ENCODE measurements around the gene FHIT. TPM values are rescaled to one million over a fixed set of nuclear protein-coding genes. Genes with fewer than 3 reads are reported as not detected.
A peak's percentile ranks its signal among the peaks of the same experiment; 100 is the strongest.

Gene FHIT
- total and polyA plus RNA-seq, 4 donors, result 2.6 to 21.3 (median 8.7) TPM

DNA sequence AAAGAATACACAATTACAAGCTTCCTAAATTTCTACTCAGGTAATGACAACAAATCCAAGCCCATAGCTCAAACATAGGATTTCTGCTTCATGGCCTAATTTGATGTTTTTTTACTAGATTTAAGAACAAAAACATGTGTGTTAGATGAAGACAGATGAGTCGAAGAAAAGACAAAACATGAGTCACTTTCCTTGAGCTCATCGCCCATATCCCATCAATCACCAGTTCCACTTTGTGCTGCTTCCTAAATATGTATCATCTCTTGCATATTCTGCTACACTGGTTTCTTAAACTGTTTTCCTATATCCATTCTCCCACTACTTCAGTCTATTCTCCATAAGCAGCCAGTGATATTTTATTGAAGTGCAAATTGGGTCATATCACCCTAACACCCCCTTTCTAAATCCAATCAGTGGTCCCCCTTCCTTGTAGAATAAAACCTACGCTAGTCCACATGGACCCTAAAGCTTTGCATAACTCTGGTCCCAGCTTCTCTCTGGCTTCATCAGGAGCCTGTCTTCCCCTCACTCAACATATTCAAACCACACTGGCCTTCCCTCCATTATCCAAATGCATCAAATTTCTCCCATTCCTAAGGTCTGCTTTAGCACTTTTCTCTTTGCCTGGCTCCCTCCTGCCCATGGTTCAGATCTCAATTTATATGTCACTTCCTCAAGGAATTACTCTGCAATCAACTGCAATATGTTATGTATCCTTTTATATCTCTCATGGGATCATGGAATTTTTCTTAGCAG lies 1033.9 kb downstream of the FHIT start:
- Histone ChIP-seq H3K27me3 (ENCODE audit: control insufficient read depth in 3 of 3, insufficient read depth in 3 of 3, low read length in 2 of 3) (no peaks in the 10 kb centered on the region), H3K9me3 (ENCODE audit: control insufficient read depth in 4 of 4, insufficient read depth in 3 of 4, low read length in 3 of 4) (no peaks in the 10 kb centered on the region), H3K4me1 (ENCODE audit: control insufficient read depth in 5 of 5, insufficient read depth in 5 of 5, low read length in 5 of 5) (peaks cover 0 to 27% (median 4%) of the 10 kb centered on the region in 5 donors), H3K36me3 (ENCODE audit: control insufficient read depth in 4 of 4, insufficient read depth in 4 of 4, low read length in 4 of 4) (no peaks in the 10 kb centered on the region), H3K9ac (ENCODE audit: insufficient read depth in 1 of 2, low read length in 2 of 2) (no peak overlapping the region), H3K27ac (ENCODE audit: low read depth in 1 of 2, low read length in 1 of 2) (no peak overlapping the region), H3K4me3 (no peak overlapping the region)
- DNase-seq (no peak), ATAC-seq (ENCODE audit: insufficient read depth, low FRiP score) (peak; percentile 34)
- TF ChIP-seq, protein P1, sequence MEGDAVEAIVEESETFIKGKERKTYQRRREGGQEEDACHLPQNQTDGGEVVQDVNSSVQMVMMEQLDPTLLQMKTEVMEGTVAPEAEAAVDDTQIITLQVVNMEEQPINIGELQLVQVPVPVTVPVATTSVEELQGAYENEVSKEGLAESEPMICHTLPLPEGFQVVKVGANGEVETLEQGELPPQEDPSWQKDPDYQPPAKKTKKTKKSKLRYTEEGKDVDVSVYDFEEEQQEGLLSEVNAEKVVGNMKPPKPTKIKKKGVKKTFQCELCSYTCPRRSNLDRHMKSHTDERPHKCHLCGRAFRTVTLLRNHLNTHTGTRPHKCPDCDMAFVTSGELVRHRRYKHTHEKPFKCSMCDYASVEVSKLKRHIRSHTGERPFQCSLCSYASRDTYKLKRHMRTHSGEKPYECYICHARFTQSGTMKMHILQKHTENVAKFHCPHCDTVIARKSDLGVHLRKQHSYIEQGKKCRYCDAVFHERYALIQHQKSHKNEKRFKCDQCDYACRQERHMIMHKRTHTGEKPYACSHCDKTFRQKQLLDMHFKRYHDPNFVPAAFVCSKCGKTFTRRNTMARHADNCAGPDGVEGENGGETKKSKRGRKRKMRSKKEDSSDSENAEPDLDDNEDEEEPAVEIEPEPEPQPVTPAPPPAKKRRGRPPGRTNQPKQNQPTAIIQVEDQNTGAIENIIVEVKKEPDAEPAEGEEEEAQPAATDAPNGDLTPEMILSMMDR (IDR thresholded peaks at IDR 0.05; ENCODE audit: control extremely low read depth, extremely low read depth), result no peak
- WGBS, 2 donors, result 82 to 88% methylated on average over 3 of the region's 3 CpGs

DNA sequence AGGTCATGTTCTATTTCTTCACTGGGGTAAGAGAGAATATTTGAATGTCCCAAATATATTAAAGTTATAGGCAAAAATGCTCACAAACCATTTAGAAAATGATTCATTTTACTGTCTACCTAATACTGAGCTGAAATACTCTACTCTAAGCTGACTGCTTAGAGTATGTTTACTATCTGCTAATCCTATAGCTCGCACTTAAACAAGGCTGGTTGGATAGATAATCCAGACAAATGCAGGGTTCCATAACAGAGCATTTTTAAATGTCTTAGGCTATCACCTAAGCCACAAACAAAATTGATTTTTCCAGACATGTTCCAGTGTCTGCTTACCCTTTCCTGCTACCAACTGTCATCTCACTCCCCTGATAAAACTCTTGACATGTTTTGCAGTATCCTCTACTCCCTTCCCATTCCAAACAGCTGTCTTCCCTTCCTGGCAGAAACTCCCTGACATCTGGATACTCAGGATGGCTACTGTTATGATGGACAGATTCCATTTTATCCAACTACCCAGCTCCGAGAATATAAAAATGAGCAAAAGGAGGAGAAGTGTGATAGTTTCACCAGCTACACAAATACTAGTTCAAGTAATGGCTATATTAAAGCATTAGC lies 1034.7 kb downstream of the FHIT start:
- H3K36me3 ChIP-seq (ENCODE audit: control insufficient read depth in 4 of 4, insufficient read depth in 4 of 4, low read length in 4 of 4), result no peaks in the 10 kb centered on the region
- peak in 1 of 3 donors; percentile 21 for DNase-seq
- H3K4me1 ChIP-seq (ENCODE audit: control insufficient read depth in 5 of 5, insufficient read depth in 5 of 5, low read length in 5 of 5), result peaks cover 0 to 27% (median 4%) of the 10 kb centered on the region in 5 donors
- H3K27me3 ChIP-seq (ENCODE audit: control insufficient read depth in 3 of 3, insufficient read depth in 3 of 3, low read length in 2 of 3), result no peaks in the 10 kb centered on the region
- no peak overlapping the region for H3K27ac ChIP-seq (ENCODE audit: low read depth in 1 of 2, low read length in 1 of 2)
- no peak for ATAC-seq (ENCODE audit: insufficient read depth, low FRiP score)
- H3K9me3 ChIP-seq (ENCODE audit: control insufficient read depth in 4 of 4, insufficient read depth in 3 of 4, low read length in 3 of 4), result no peaks in the 10 kb centered on the region
- TF ChIP-seq, protein P1 (IDR thresholded peaks at IDR 0.05; ENCODE audit: control extremely low read depth, extremely low read depth), result no peak
- no peak overlapping the region for H3K9ac ChIP-seq (ENCODE audit: insufficient read depth in 1 of 2, low read length in 2 of 2)
- 67 to 79% methylated on average over 2 of the region's 2 CpGs for WGBS, 2 donors
- H3K4me3 ChIP-seq, result no peak overlapping the region

DNA sequence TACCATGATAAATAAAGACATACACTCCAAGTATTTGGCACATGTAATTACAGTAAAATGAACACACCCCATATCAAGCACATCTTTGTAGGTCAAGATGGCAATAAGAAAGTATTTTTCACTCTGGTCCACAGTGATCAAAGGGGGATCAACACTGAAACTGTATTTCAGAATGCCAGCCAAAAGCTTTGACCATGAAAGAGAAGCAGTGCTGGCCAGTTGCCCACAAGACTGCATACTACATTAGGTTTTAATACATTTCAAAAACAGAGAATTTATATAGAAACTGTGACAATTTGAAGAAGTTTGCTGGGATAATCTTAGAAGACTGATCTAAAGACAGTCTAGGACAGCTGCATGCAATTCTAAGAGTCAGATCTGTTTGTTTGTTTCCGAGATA lies 1035.3 kb downstream of the FHIT start:
- H3K27me3 ChIP-seq (ENCODE audit: control insufficient read depth in 3 of 3, insufficient read depth in 3 of 3, low read length in 2 of 3), result no peaks in the 10 kb centered on the region
- H3K4me1 ChIP-seq (ENCODE audit: control insufficient read depth in 5 of 5, insufficient read depth in 5 of 5, low read length in 5 of 5), result peaks cover 0 to 27% (median 4%) of the 10 kb centered on the region in 5 donors
- H3K9ac ChIP-seq (ENCODE audit: insufficient read depth in 1 of 2, low read length in 2 of 2), result no peak overlapping the region
- peak; percentile 59 to 82 (median 70) for DNase-seq
- no peak for ATAC-seq (ENCODE audit: insufficient read depth, low FRiP score)
- WGBS, 2 donors, result 88 to 89% methylated on average over 1 of the region's 1 CpG
- H3K27ac ChIP-seq (ENCODE audit: low read depth in 1 of 2, low read length in 1 of 2), result no peak overlapping the region
- H3K36me3 ChIP-seq (ENCODE audit: control insufficient read depth in 4 of 4, insufficient read depth in 4 of 4, low read length in 4 of 4), result no peaks in the 10 kb centered on the region
- TF ChIP-seq, protein P1 (IDR thresholded peaks at IDR 0.05; ENCODE audit: control extremely low read depth, extremely low read depth), result no peak
- H3K9me3 ChIP-seq (ENCODE audit: control insufficient read depth in 4 of 4, insufficient read depth in 3 of 4, low read length in 3 of 4), result no peaks in the 10 kb centered on the region
- no peak overlapping the region for H3K4me3 ChIP-seq

All from lung (tissue), 12 donors.